ENCODE measurements around the gene SORCS2. TPM values are rescaled to one million over a fixed set of nuclear protein-coding genes. Genes with fewer than 3 reads are reported as not detected.

SORCS2 gene
- total RNA-seq, 2 donors from 2014 or later = 0.54 to 0.74 TPM

- intact Hi-C loops (cut with DNase I) = no loop called here
- H3K27ac ChIP-seq = no peak overlapping the region
- no peaks in the 10 kb centered on the region for H3K36me3 ChIP-seq
- no peaks in the 10 kb centered on the region for H3K4me1 ChIP-seq
- DNase-seq = no peak
- H3K9ac ChIP-seq (ENCODE audit: low read depth in 2 of 2, low read length in 2 of 2) = no peak overlapping the region
- H3K9me3 ChIP-seq = no peaks in the 10 kb centered on the region
- H3K27me3 ChIP-seq = no peaks in the 10 kb centered on the region
- TF ChIP-seq, protein P1, sequence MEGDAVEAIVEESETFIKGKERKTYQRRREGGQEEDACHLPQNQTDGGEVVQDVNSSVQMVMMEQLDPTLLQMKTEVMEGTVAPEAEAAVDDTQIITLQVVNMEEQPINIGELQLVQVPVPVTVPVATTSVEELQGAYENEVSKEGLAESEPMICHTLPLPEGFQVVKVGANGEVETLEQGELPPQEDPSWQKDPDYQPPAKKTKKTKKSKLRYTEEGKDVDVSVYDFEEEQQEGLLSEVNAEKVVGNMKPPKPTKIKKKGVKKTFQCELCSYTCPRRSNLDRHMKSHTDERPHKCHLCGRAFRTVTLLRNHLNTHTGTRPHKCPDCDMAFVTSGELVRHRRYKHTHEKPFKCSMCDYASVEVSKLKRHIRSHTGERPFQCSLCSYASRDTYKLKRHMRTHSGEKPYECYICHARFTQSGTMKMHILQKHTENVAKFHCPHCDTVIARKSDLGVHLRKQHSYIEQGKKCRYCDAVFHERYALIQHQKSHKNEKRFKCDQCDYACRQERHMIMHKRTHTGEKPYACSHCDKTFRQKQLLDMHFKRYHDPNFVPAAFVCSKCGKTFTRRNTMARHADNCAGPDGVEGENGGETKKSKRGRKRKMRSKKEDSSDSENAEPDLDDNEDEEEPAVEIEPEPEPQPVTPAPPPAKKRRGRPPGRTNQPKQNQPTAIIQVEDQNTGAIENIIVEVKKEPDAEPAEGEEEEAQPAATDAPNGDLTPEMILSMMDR (IDR thresholded peaks at IDR 0.05) = no peak
- H3K4me3 ChIP-seq = no peak overlapping the region
Observed at GRCh38 chr4:7726665-7727413, 534.5 kb downstream of the SORCS2 start.

DNA sequence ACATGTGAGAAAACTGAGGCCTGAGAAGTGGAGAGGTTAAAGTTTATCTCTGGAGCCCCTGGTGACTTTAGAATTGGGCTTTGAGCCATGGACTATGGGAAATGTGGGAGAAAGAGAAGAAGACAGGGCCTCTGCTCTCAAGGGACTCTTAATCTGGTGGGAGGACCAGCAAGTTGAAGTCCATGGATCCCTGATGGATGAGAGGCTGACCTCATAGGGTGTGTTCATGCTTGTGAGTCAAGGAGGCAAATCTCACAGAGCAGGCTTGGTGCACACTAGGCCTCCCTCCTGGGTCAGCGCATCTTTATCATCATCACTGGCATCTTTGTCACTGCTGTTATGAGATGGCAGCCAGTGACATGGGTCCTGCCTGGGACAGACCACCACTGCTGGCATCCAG lies 535.4 kb downstream of the SORCS2 start:
- TF ChIP-seq, protein P1 (IDR thresholded peaks at IDR 0.05) = no peak
- no peaks in the 10 kb centered on the region for H3K27me3 ChIP-seq
- H3K4me1 ChIP-seq = no peaks in the 10 kb centered on the region
- no peaks in the 10 kb centered on the region for H3K36me3 ChIP-seq
- intact Hi-C loops (cut with DNase I) = no loop called here
- no peak for DNase-seq
- H3K27ac ChIP-seq = no peak overlapping the region
- no peak overlapping the region for H3K9ac ChIP-seq (ENCODE audit: low read depth in 2 of 2, low read length in 2 of 2)
- H3K9me3 ChIP-seq = no peaks in the 10 kb centered on the region
- H3K4me3 ChIP-seq = no peak overlapping the region

DNA sequence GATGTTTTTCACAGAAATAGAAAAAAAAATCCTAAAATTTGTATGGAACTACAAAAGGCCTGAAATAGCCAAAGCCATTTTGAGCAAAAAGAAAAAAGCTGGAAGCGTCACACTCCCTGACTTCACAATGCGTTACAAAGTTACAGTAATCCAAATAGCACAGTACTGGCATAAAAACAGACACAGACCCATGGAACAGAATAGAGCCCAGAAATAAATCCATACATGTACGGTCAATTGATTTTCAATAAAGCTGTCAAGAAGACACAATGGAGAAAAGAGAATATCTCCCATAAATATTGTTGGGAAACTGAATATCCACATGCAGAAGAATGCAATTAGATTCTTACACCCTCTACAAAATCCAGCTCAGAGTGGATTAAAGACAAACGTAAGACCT lies 539.1 kb downstream of the SORCS2 start:
- no peak for DNase-seq
- Histone ChIP-seq H3K36me3 (no peaks in the 10 kb centered on the region), H3K9me3 (no peaks in the 10 kb centered on the region), H3K9ac (ENCODE audit: low read depth in 2 of 2, low read length in 2 of 2) (no peak overlapping the region), H3K4me1 (no peaks in the 10 kb centered on the region), H3K27ac (no peak overlapping the region), H3K4me3 (no peak overlapping the region), H3K27me3 (no peaks in the 10 kb centered on the region)
- intact Hi-C loops (cut with DNase I) = no loop called here
- TF ChIP-seq, protein P1 (IDR thresholded peaks at IDR 0.05) = no peak

- H3K36me3 ChIP-seq = no peaks in the 10 kb centered on the region
- intact Hi-C loops (cut with DNase I) = no loop called here
- no peaks in the 10 kb centered on the region for H3K9me3 ChIP-seq
- DNase-seq = no peak
- H3K4me3 ChIP-seq = no peak overlapping the region
- no peaks in the 10 kb centered on the region for H3K27me3 ChIP-seq
- no peak overlapping the region for H3K27ac ChIP-seq
- no peak overlapping the region for H3K9ac ChIP-seq (ENCODE audit: low read depth in 2 of 2, low read length in 2 of 2)
- no peaks in the 10 kb centered on the region for H3K4me1 ChIP-seq
- TF ChIP-seq, protein P1 (IDR thresholded peaks at IDR 0.05) = no peak
Observed at GRCh38 chr4:7732263-7732662, 539.9 kb downstream of the SORCS2 start.

GRCh38 chr4:7733201-7733600 lies 540.9 kb downstream of the SORCS2 start:
- H3K4me1 ChIP-seq = no peaks in the 10 kb centered on the region
- TF ChIP-seq, protein P1 (IDR thresholded peaks at IDR 0.05) = no peak
- no peak overlapping the region for H3K9ac ChIP-seq (ENCODE audit: low read depth in 2 of 2, low read length in 2 of 2)
- no peak overlapping the region for H3K4me3 ChIP-seq
- no peaks in the 10 kb centered on the region for H3K9me3 ChIP-seq
- intact Hi-C loops (cut with DNase I) = no loop called here
- no peak for DNase-seq
- H3K36me3 ChIP-seq = no peaks in the 10 kb centered on the region
- H3K27me3 ChIP-seq = no peaks in the 10 kb centered on the region
- H3K27ac ChIP-seq = no peak overlapping the region
